B cell (primary cell): ENCODE results near the gene FHIT. TPM values are rescaled to one million over a fixed set of nuclear protein-coding genes. Genes with fewer than 3 reads are reported as not detected.

ENCODE experiments used
- ATAC-seq: fragments of 200-7000 bp; cut with Tn5 transposase; one replicate; pipeline ENCODE4 v1.10.0; 2021; ENCODE audit warnings: low read depth, mild to moderate bottlenecking, moderate number of reproducible peaks, moderate library complexity
- CTCF ChIA-PET: fragments of 350-600 bp; sonication (Branson Sonifier 250); formaldehyde crosslinking; loops from one replicate; lab custom pipeline; 2021; ENCODE audit warnings: antibody characterized with exemption, inconsistent platforms; lab: Charles Lee
- POLR2A ChIA-PET: fragments of 350-600 bp; sonication (Branson Sonifier 250); formaldehyde crosslinking; loops from one replicate; lab custom pipeline; 2021; ENCODE audit warnings: antibody characterized with exemption; lab: Charles Lee
- DNase-seq: peaks from one replicate; pipeline ENCODE4 v3.0.0; 2013
- H2AFZ ChIP-seq: 2 replicates; pipeline ENCODE4 v1.6.1; 2012; ENCODE audit warnings: mild to moderate bottlenecking, low read depth, low read length; ENCODE audit not compliant: insufficient read depth, poor library complexity, severe bottlenecking
- H3K27ac ChIP-seq, 2 donors: 1 replicate in 1 of 2; 2 replicates in 1 of 2; pipeline ENCODE4 v1.5.1; 2012 to 2013; ENCODE audit warnings: low read length in 2 of 2, mild to moderate bottlenecking in 2 of 2, moderate library complexity in 1 of 2
- H3K27me3 ChIP-seq, 4 experiments: fragments of 200-600 bp in 1 of 4; sonication (generic) in 1 of 4; replicated peaks in 1 of 4; 1 replicate in 2 of 4; 2 replicates in 2 of 4; pipeline versions ENCODE4 v1.6.1 to v1.7.0; 2013 to 2016; ENCODE audit warnings: low read length in 3 of 4, mild to moderate bottlenecking in 2 of 4, mixed read lengths in 1 of 4, moderate library complexity in 1 of 4; ENCODE audit not compliant: insufficient read depth in 4 of 4, control insufficient read depth in 3 of 4; ENCODE audit errors: control extremely low read depth in 1 of 4
- H3K36me3 ChIP-seq, 2 experiments: replicated peaks in 1 of 2; 1 replicate in 1 of 2; 2 replicates in 1 of 2; pipeline versions ENCODE4 v1.6.1 to v1.7.1; 2013; ENCODE audit warnings: low read length in 1 of 2; ENCODE audit not compliant: insufficient read depth in 2 of 2, control insufficient read depth in 1 of 2; ENCODE audit errors: control extremely low read depth in 1 of 2, extremely low read depth in 1 of 2
- H3K4me1 ChIP-seq, 2 donors: fragments of 200-600 bp in 1 of 2; sonication (generic) in 1 of 2; 1 replicate in 1 of 2; 2 replicates in 1 of 2; pipeline versions ENCODE4 v1.5.1 to v1.6.1; 2013 to 2017; ENCODE audit warnings: low read length in 2 of 2; ENCODE audit not compliant: control insufficient read depth in 2 of 2, insufficient read depth in 2 of 2
- H3K4me2 ChIP-seq: replicated peaks from 2 replicates; pipeline ENCODE3; 2012; ENCODE audit warnings: mild to moderate bottlenecking, low read depth, low read length; ENCODE audit not compliant: poor library complexity, severe bottlenecking
- H3K4me3 ChIP-seq, 5 experiments: fragments of 200-600 bp in 1 of 5; sonication (generic) in 1 of 5; 1 replicate in 3 of 5; 2 replicates in 2 of 5; pipeline versions ENCODE4 v1.5.1 to v1.7.0; 2011 to 2016; ENCODE audit warnings: low read length in 4 of 5, mild to moderate bottlenecking in 4 of 5, low read depth in 2 of 5, control low read depth in 1 of 5, moderate library complexity in 1 of 5; ENCODE audit not compliant: insufficient read depth in 1 of 5; ENCODE audit errors: control extremely low read depth in 1 of 5, extremely low read depth in 1 of 5
- H3K79me2 ChIP-seq: fragments of 200-600 bp; sonication (generic); one replicate; pipeline ENCODE4 v1.6.0; 2016; ENCODE audit warnings: low read length; ENCODE audit not compliant: control insufficient read depth, insufficient read depth
- H3K9ac ChIP-seq: fragments of 200-600 bp; sonication (generic); 2 replicates; pipeline ENCODE4 v1.6.1; 2017; ENCODE audit warnings: mild to moderate bottlenecking, low read length, moderate library complexity
- H3K9me3 ChIP-seq, 3 donors: one replicate each; pipeline versions ENCODE4 v1.6.1 to v1.7.1; 2013; ENCODE audit warnings: low read length in 2 of 3; ENCODE audit not compliant: control insufficient read depth in 2 of 3, insufficient read depth in 1 of 3; ENCODE audit errors: control extremely low read depth in 1 of 3
- H4K20me1 ChIP-seq: 2 replicates; pipeline ENCODE4 v1.6.0; 2012; ENCODE audit warnings: mild to moderate bottlenecking, low read length; ENCODE audit not compliant: insufficient read depth, control insufficient read depth, poor library complexity, severe bottlenecking
- H3K27ac Mint-ChIP-seq: one replicate; pipeline ENCODE4 v1.8.0; 2021; ENCODE audit warnings: mixed read lengths
- H3K27me3 Mint-ChIP-seq: one replicate; pipeline ENCODE4 v1.8.0; 2021; ENCODE audit warnings: mixed read lengths
- H3K4me1 Mint-ChIP-seq: one replicate; pipeline ENCODE4 v1.8.0; 2021; ENCODE audit warnings: mixed read lengths
- H3K4me3 Mint-ChIP-seq: one replicate; pipeline ENCODE4 v1.8.0; 2021; ENCODE audit warnings: mixed read lengths
- H3K9me3 Mint-ChIP-seq: one replicate; pipeline ENCODE4 v1.8.0; 2022; ENCODE audit warnings: mixed read lengths; ENCODE audit not compliant: insufficient read depth
- EZH2 ChIP-seq: IDR thresholded peaks from 2 replicates; pipeline ENCODE4 v1.6.1; 2012; ENCODE audit warnings: borderline replicate concordance, low read depth, mild to moderate bottlenecking, moderate library complexity, low read length; ENCODE audit not compliant: insufficient read depth, poor library complexity, severe bottlenecking
- WGBS: methylation state at CpG from one replicate; pipeline ENCODE4 v1.1.5; 2013; ENCODE audit warnings: missing lambda C conversion rate; ENCODE audit not compliant: insufficient coverage; 5-methylcytosine and 5-hydroxymethylcytosine counted together
- intact Hi-C: fragments of 100-400 bp; cut with micrococcal nuclease; formaldehyde crosslinking; loops from one replicate; pipeline ENCODE4 v1.10.0; 2022
- polyA plus RNA-seq: library from polyadenylated mRNA; depleted of rRNA; stranded (reverse); fragments of >200 nt; gene quantifications from 2 replicates; pipeline ENCODE4 v1.2.3, GENCODE V29; 2012
- total RNA-seq, 2 donors: library from RNA; stranded (reverse); fragments of 120-200 nt in 1 of 2; gene quantifications; 1 replicate in 1 of 2; 2 replicates in 1 of 2; pipeline versions ENCODE4 v1.2.3 to v1.2.4, GENCODE V29; 2013 to 2022
- TF ChIP-seq, protein P1 (sequence below): fragments of 200-600 bp; IDR thresholded peaks from one replicate; pipeline ENCODE4 v1.8.0; 2022; ENCODE audit warnings: antibody characterized with exemption, mild to moderate bottlenecking

FHIT gene
- total and polyA plus RNA-seq, 2 donors (not counting 1 experiment from before 2014, with no cell fraction given): 1.7 to 7.8 TPM

- H3K9ac ChIP-seq: no peak overlapping the region
- no peak overlapping the region for H3K4me3 ChIP-seq
- no peak overlapping the region for H3K4me3 Mint-ChIP-seq
- ChIA-PET CTCF (no interaction called here), POLR2A (no interaction called here)
- peak overlapping the region; percentile 4 for H3K4me2 ChIP-seq
- H3K9me3 ChIP-seq: no peaks in the 10 kb centered on the region
- no peak overlapping the region for H3K27ac Mint-ChIP-seq
- no peak for TF ChIP-seq EZH2
- TF ChIP-seq, protein P1, sequence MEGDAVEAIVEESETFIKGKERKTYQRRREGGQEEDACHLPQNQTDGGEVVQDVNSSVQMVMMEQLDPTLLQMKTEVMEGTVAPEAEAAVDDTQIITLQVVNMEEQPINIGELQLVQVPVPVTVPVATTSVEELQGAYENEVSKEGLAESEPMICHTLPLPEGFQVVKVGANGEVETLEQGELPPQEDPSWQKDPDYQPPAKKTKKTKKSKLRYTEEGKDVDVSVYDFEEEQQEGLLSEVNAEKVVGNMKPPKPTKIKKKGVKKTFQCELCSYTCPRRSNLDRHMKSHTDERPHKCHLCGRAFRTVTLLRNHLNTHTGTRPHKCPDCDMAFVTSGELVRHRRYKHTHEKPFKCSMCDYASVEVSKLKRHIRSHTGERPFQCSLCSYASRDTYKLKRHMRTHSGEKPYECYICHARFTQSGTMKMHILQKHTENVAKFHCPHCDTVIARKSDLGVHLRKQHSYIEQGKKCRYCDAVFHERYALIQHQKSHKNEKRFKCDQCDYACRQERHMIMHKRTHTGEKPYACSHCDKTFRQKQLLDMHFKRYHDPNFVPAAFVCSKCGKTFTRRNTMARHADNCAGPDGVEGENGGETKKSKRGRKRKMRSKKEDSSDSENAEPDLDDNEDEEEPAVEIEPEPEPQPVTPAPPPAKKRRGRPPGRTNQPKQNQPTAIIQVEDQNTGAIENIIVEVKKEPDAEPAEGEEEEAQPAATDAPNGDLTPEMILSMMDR: no peak
- peaks cover 14 to 15% of the 10 kb centered on the region in 2 donors for H3K4me1 ChIP-seq
- no peak overlapping the region for H2AFZ ChIP-seq
- peak; percentile 6 for DNase-seq
- H4K20me1 ChIP-seq: no peaks in the 10 kb centered on the region
- H3K9me3 Mint-ChIP-seq: no peaks in the 10 kb centered on the region
- no peak overlapping the region for H3K27ac ChIP-seq
- intact Hi-C loops: no loop called here
- ATAC-seq: no peak
- peaks cover 7% of the 10 kb centered on the region for H3K4me1 Mint-ChIP-seq
- H3K27me3 Mint-ChIP-seq: no peaks in the 10 kb centered on the region
- no peaks in the 10 kb centered on the region for H3K27me3 ChIP-seq
- WGBS: no CpG with 5 or more reads among the region's 2 CpGs
- no peaks in the 10 kb centered on the region for H3K36me3 ChIP-seq
- H3K79me2 ChIP-seq: no peaks in the 10 kb centered on the region
Observed at GRCh38 chr3:60017631-60018030, 1233.6 kb downstream of the FHIT start.

DNA sequence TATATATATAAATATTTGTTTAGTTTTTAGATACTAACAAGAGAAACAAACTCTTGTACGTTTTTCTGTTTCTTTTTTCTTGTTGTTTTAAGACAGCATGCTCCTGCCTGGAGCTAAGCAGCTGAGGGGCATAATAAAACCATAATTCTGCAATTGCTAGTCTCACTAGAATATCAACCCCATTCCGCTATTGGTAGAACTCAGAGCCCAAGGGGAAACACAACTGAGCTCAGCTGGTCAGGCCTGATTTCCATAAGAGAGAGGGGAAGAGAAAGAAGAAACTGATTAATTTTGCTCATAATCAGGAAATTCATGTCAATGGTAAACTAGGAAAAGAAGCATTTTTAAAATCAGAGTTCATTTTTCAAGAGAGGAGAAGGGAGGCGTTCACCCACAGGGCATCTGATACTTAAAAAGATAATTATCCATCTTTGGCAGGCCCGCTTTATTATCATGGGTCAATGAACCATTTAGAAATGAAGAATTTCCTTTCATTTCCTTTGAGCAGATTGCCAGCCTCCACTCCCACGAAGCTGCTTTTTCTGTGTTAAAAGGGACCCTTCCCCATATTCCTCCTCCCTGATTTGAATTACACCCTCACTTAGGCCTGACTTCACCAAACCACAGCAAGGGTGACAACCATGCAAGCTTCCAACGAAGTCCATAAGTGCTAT lies 1236.1 kb downstream of the FHIT start:
- ATAC-seq (no peak), DNase-seq (no peak)
- intact Hi-C loops: no loop called here
- no peaks in the 10 kb centered on the region for H3K36me3 ChIP-seq
- Mint-ChIP-seq H3K27ac (no peak overlapping the region), H3K9me3 (no peaks in the 10 kb centered on the region), H3K27me3 (no peaks in the 10 kb centered on the region), H3K4me3 (no peak overlapping the region), H3K4me1 (peaks cover 22% of the 10 kb centered on the region)
- 100% methylated on average over 1 of the region's 6 CpGs for WGBS
- H4K20me1 ChIP-seq: no peaks in the 10 kb centered on the region
- POLR2A ChIA-PET: no interaction called here
- H2AFZ ChIP-seq: no peak overlapping the region
- peaks cover 30 to 31% of the 10 kb centered on the region in 2 donors for H3K4me1 ChIP-seq
- H3K79me2 ChIP-seq: no peaks in the 10 kb centered on the region
- CTCF ChIA-PET: no interaction called here
- no peak overlapping the region for H3K9ac ChIP-seq
- TF ChIP-seq EZH2: no peak
- TF ChIP-seq, protein P1: no peak
- no peak overlapping the region for H3K4me3 ChIP-seq
- no peaks in the 10 kb centered on the region for H3K9me3 ChIP-seq
- no peak overlapping the region for H3K4me2 ChIP-seq
- H3K27ac ChIP-seq: no peak overlapping the region
- H3K27me3 ChIP-seq: no peaks in the 10 kb centered on the region
